Aorta (tissue), 5 donors: ENCODE results near the gene SKAP2. TPM values are rescaled to one million over a fixed set of nuclear protein-coding genes. Genes with fewer than 3 reads are reported as not detected.

ENCODE experiments used
- ATAC-seq: fragments of 200-7000 bp; cut with Tn5 transposase; one replicate; pipeline ENCODE4 v1.9.1; 2022; ENCODE audit warnings: moderate library complexity; ENCODE audit not compliant: low FRiP score
- DNase-seq, 2 donors: peaks; one replicate each; pipeline ENCODE4 v3.0.0-alpha.2; 2020
- H3K27ac ChIP-seq, 2 donors: one replicate each; pipeline ENCODE4 v1.5.1; 2013; ENCODE audit warnings: low read length in 2 of 2, mild to moderate bottlenecking in 2 of 2, moderate library complexity in 2 of 2, control low read depth in 1 of 2, inconsistent platforms in 1 of 2, low read depth in 1 of 2
- H3K27me3 ChIP-seq, 2 donors: one replicate each; pipeline ENCODE4 v1.6.1; 2013; ENCODE audit warnings: control low read depth in 1 of 2, low read length in 1 of 2, mild to moderate bottlenecking in 1 of 2, moderate library complexity in 1 of 2; ENCODE audit not compliant: insufficient read depth in 2 of 2, control insufficient read depth in 1 of 2
- H3K36me3 ChIP-seq, 2 donors: one replicate each; pipeline ENCODE4 v1.6.1; 2013; ENCODE audit warnings: control low read depth in 1 of 2, low read length in 1 of 2, mild to moderate bottlenecking in 1 of 2; ENCODE audit not compliant: insufficient read depth in 2 of 2, control insufficient read depth in 1 of 2
- H3K4me1 ChIP-seq, 2 donors: one replicate each; pipeline ENCODE4 v1.6.1; 2013; ENCODE audit warnings: low read length in 2 of 2, control low read depth in 1 of 2, mild to moderate bottlenecking in 1 of 2, moderate library complexity in 1 of 2; ENCODE audit not compliant: insufficient read depth in 2 of 2, control insufficient read depth in 1 of 2
- H3K4me3 ChIP-seq, 2 donors: one replicate each; pipeline ENCODE4 v1.5.1; 2013; ENCODE audit warnings: low read length in 2 of 2, control low read depth in 1 of 2, mild to moderate bottlenecking in 1 of 2
- H3K9me3 ChIP-seq: one replicate; pipeline ENCODE4 v1.6.1; 2013; ENCODE audit warnings: mild to moderate bottlenecking, low read length; ENCODE audit not compliant: control insufficient read depth
- WGBS, 2 donors: extraction: QIAGEN DNeasy Blood & Tissue Kit; methylation state at CpG; one replicate each; pipeline ENCODE4 v1.1.7; 2013; 5-methylcytosine and 5-hydroxymethylcytosine counted together
- intact Hi-C, 2 donors: fragments of 100-400 bp; cut with DNase I; formaldehyde crosslinking; loops; one replicate each; pipeline versions ENCODE4 v1.14.2 to v1.15.0; 2022
- polyA plus RNA-seq, 2 donors: library from polyadenylated mRNA; stranded (reverse); fragments of 200-250 nt; gene quantifications; one replicate each; pipeline ENCODE4 v1.2.3, GENCODE V29; 2013
- total RNA-seq, 2 donors: library from RNA; stranded (reverse); fragmentation: NEBNext Ultra II Directional; extraction: Animal tissue kit (Norgen Biotek cat#: 25700); gene quantifications; one replicate each; pipeline ENCODE4 v1.2.1, GENCODE V29; 2021
- donor health status: healthy with polysubstance abuse.
- donor health status: Bipolar disorder and iron deficiency.
- donor health status: DM: no; HTN: no; CAD: no.
- donor health status: DM: no; HTN: no; CAD: no.
- donor health status: DM: yes; HTN: yes; CAD: no.

The SKAP2 gene
- total and polyA plus RNA-seq, 4 donors, result 11.4 to 48.5 (median 27.9) TPM

GRCh38 chr7:26688936-26689506 lies 175.4 kb downstream of the SKAP2 start:
- Histone ChIP-seq H3K27me3 (no peaks in the 10 kb centered on the region), H3K4me1 (no peaks in the 10 kb centered on the region), H3K9me3 (no peaks in the 10 kb centered on the region), H3K36me3 (no peaks in the 10 kb centered on the region), H3K4me3 (no peak overlapping the region), H3K27ac (no peak overlapping the region)
- DNase-seq, result no peak
- ATAC-seq, result no peak
- intact Hi-C loops, result no loop called here
- 86 to 90% methylated on average over 4 of the region's 4 CpGs for WGBS, 2 donors

- H3K4me3 ChIP-seq, result no peak overlapping the region
- ATAC-seq, result no peak
- no peaks in the 10 kb centered on the region for H3K4me1 ChIP-seq
- no peak overlapping the region for H3K27ac ChIP-seq
- no peaks in the 10 kb centered on the region for H3K27me3 ChIP-seq
- no peaks in the 10 kb centered on the region for H3K36me3 ChIP-seq
- no peak for DNase-seq
- H3K9me3 ChIP-seq, result no peaks in the 10 kb centered on the region
- intact Hi-C loops, result no loop called here
Observed at GRCh38 chr7:26688388-26688787, 176.0 kb downstream of the SKAP2 start.

GRCh38 chr7:26687032-26687431 lies 177.4 kb downstream of the SKAP2 start:
- H3K4me3 ChIP-seq, result no peak overlapping the region
- ATAC-seq, result no peak

GRCh38 chr7:26686448-26686981 lies 177.9 kb downstream of the SKAP2 start:
- H3K4me1 ChIP-seq, result no peaks in the 10 kb centered on the region
- no peaks in the 10 kb centered on the region for H3K27me3 ChIP-seq
- WGBS, 2 donors, result 29 to 30% methylated on average over 2 of the region's 2 CpGs
- H3K4me3 ChIP-seq, result no peak overlapping the region
- DNase-seq (peak; percentile 52 to 72), ATAC-seq (peak; percentile 74)
- H3K27ac ChIP-seq, result no peak overlapping the region
- H3K36me3 ChIP-seq, result no peaks in the 10 kb centered on the region
- no peaks in the 10 kb centered on the region for H3K9me3 ChIP-seq
- intact Hi-C loops, result no loop called here

More at GRCh38 chr7:26687032-26687431, 177.4 kb downstream of the SKAP2 start:
- Histone ChIP-seq H3K36me3 (no peaks in the 10 kb centered on the region), H3K4me1 (no peaks in the 10 kb centered on the region), H3K27me3 (no peaks in the 10 kb centered on the region), H3K27ac (no peak overlapping the region), H3K9me3 (no peaks in the 10 kb centered on the region)
- 76 to 81% methylated on average over 4 of the region's 4 CpGs for WGBS, 2 donors
- intact Hi-C loops, result no loop called here
- no peak for DNase-seq

- no peak overlapping the region for H3K4me3 ChIP-seq
- H3K9me3 ChIP-seq, result no peaks in the 10 kb centered on the region
- intact Hi-C loops, result no loop called here
- no peak overlapping the region for H3K27ac ChIP-seq
- no peaks in the 10 kb centered on the region for H3K27me3 ChIP-seq
- no peaks in the 10 kb centered on the region for H3K4me1 ChIP-seq
- H3K36me3 ChIP-seq, result no peaks in the 10 kb centered on the region
- DNase-seq (no peak), ATAC-seq (no peak)
- WGBS, 2 donors, result 44 to 52% methylated on average over 4 of the region's 4 CpGs
Observed at GRCh38 chr7:26685606-26686005, 178.8 kb downstream of the SKAP2 start.

GRCh38 chr7:26684447-26684846 lies 179.9 kb downstream of the SKAP2 start:
- intact Hi-C loops, result loop anchor here (5.0 kb wide), 2 partner anchors 178 to 478 kb away; partner anchors contain the start of gene SKAP2 (in 1 of the 2)
- Histone ChIP-seq H3K9me3 (no peaks in the 10 kb centered on the region), H3K4me3 (no peak overlapping the region), H3K36me3 (no peaks in the 10 kb centered on the region), H3K27ac (no peak overlapping the region), H3K27me3 (no peaks in the 10 kb centered on the region), H3K4me1 (no peaks in the 10 kb centered on the region)
- 83 to 87% methylated on average over 3 of the region's 3 CpGs for WGBS, 2 donors
- no peak for DNase-seq
- no peak for ATAC-seq

- Histone ChIP-seq H3K9me3 (no peaks in the 10 kb centered on the region), H3K27ac (no peak overlapping the region), H3K36me3 (no peaks in the 10 kb centered on the region), H3K4me3 (no peak overlapping the region), H3K27me3 (no peaks in the 10 kb centered on the region), H3K4me1 (no peaks in the 10 kb centered on the region)
- ATAC-seq, result no peak
- DNase-seq, result no peak
- 80 to 100% methylated on average over 1 of the region's 1 CpG for WGBS, 2 donors
- intact Hi-C loops, result loop anchor here (5.0 kb wide), 2 partner anchors 179 to 479 kb away; partner anchors contain the start of gene SKAP2 (in 1 of the 2)
Observed at GRCh38 chr7:26683277-26683676, 181.1 kb downstream of the SKAP2 start.

- intact Hi-C loops, result loop anchor here (5.0 kb wide), 2 partner anchors 180 to 480 kb away; partner anchors contain the start of gene SKAP2 (in 1 of the 2)
- H3K27me3 ChIP-seq, result no peaks in the 10 kb centered on the region
- H3K36me3 ChIP-seq, result no peaks in the 10 kb centered on the region
- no peaks in the 10 kb centered on the region for H3K9me3 ChIP-seq
- H3K27ac ChIP-seq, result no peak overlapping the region
- ATAC-seq (peak; percentile 57), DNase-seq (no peak)
- H3K4me1 ChIP-seq, result no peaks in the 10 kb centered on the region
- H3K4me3 ChIP-seq, result no peak overlapping the region
- WGBS, 2 donors, result 47 to 57% methylated on average over 3 of the region's 3 CpGs
Observed at GRCh38 chr7:26681819-26682418, 182.5 kb downstream of the SKAP2 start.

- DNase-seq, result no peak
- Histone ChIP-seq H3K36me3 (no peaks in the 10 kb centered on the region), H3K4me1 (no peaks in the 10 kb centered on the region), H3K4me3 (no peak overlapping the region), H3K9me3 (no peaks in the 10 kb centered on the region), H3K27ac (no peak overlapping the region), H3K27me3 (no peaks in the 10 kb centered on the region)
- WGBS, 2 donors, result 95 to 100% methylated on average over 1 of the region's 1 CpG
- intact Hi-C loops, result loop anchor here (5.0 kb wide), 2 partner anchors 182 to 482 kb away; partner anchors contain the start of gene SKAP2 (in 1 of the 2)
- no peak for ATAC-seq
Observed at GRCh38 chr7:26680587-26680986, 183.8 kb downstream of the SKAP2 start.
